HL-60 (cell line): ENCODE measurements around the gene SLC12A7.

Experiments
- DNase-seq, 2 experiments: peaks; one replicate each; pipeline ENCODE4 v3.0.0-alpha.2; 2010 to 2020; ENCODE audit warnings: low read depth in 1 of 2, low spot score in 1 of 2
- H3K27ac ChIP-seq: fragments of 250-450 bp; sonication (Bioruptor Pico); replicated peaks from 2 replicates; pipeline ENCODE4 v1.5.1; 2020; ENCODE audit warnings: mild to moderate bottlenecking, moderate library complexity
- H3K27me3 ChIP-seq: fragments of 250-450 bp; sonication (Bioruptor Pico); 2 replicates; pipeline ENCODE4 v1.5.1; 2021; ENCODE audit warnings: mild to moderate bottlenecking, moderate library complexity; ENCODE audit not compliant: insufficient read depth, poor library complexity, severe bottlenecking
- H3K4me3 ChIP-seq: replicated peaks from 2 replicates; pipeline ENCODE4 v1.5.1; 2011; ENCODE audit warnings: mild to moderate bottlenecking, control low read depth, low read length; ENCODE audit not compliant: insufficient read depth
- CTCF ChIP-seq: IDR thresholded peaks from one replicate; pipeline ENCODE4 v1.5.1; 2011; ENCODE audit warnings: low read length, control low read depth, inconsistent platforms; ENCODE audit not compliant: insufficient read depth
- GABPA ChIP-seq: IDR thresholded peaks from 2 replicates; pipeline ENCODE4 v1.6.1; 2012; ENCODE audit warnings: low read depth
- POLR2AphosphoS5 ChIP-seq: IDR thresholded peaks from 2 replicates; pipeline ENCODE4 v1.6.1; 2012; ENCODE audit warnings: low read depth
- SPI1 ChIP-seq: IDR thresholded peaks from 2 replicates; pipeline ENCODE4 v1.6.1; 2012; ENCODE audit warnings: low read depth, mild to moderate bottlenecking, borderline replicate concordance
- TF ChIP-seq, protein P1 (sequence below): IDR thresholded peaks from 2 replicates; pipeline ENCODE4 v1.6.1; 2012; ENCODE audit warnings: low read depth; ENCODE audit not compliant: insufficient replicate concordance

SLC12A7 gene

DNA sequence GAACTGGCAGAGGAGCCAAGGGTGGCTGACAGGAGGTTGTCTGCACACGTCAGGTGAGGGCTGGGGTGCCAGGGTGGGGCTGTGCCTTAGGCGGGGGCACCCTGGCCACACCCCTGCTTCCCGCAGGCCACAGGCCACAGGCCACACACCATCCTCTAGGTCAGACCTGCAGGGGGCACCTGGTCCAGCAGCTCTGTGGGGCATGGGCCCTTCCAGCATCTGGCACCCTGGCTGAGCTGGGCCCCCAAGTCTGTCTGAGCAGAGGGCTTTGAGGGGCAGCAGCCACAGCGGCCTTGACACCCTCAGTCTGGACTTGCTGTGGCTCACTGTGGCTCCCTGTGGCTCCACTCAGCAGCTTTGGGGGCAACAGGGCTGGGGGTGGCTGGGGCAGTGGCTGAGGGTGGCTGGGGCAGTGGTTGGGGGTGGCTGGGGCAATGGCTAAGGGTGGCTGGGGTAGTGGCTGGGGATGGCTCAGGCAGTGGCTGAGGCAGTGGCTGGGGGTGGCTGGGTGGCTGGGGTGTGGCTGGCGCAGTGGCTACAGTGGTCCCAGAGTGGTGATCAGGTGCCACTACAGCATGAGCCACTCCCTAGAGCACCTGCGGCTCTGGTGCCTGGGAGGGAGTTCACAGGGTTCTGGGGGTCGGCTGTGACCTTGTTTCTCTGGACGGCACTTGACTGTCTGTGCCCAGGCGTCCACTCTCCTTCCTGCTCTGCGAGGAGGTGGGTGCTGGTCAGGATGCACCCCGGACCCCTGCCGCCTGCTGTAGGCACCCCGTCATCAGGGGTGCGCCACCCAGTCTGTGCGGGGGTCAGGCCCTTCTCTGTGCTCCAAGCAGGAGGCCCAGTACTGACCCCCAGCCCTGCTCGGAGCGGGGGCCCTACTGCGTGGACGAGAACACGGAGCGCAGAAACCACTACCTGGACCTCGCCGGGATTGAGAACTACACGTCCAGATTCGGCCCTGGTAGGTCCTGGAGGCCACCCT lies 76.2 kb downstream of the SLC12A7 start:
- no peak for DNase-seq
- H3K4me3 ChIP-seq = no peak overlapping the region
- no peak overlapping the region for H3K27ac ChIP-seq
- no peak for TF ChIP-seq POLR2AphosphoS5
- TF ChIP-seq, protein P1, sequence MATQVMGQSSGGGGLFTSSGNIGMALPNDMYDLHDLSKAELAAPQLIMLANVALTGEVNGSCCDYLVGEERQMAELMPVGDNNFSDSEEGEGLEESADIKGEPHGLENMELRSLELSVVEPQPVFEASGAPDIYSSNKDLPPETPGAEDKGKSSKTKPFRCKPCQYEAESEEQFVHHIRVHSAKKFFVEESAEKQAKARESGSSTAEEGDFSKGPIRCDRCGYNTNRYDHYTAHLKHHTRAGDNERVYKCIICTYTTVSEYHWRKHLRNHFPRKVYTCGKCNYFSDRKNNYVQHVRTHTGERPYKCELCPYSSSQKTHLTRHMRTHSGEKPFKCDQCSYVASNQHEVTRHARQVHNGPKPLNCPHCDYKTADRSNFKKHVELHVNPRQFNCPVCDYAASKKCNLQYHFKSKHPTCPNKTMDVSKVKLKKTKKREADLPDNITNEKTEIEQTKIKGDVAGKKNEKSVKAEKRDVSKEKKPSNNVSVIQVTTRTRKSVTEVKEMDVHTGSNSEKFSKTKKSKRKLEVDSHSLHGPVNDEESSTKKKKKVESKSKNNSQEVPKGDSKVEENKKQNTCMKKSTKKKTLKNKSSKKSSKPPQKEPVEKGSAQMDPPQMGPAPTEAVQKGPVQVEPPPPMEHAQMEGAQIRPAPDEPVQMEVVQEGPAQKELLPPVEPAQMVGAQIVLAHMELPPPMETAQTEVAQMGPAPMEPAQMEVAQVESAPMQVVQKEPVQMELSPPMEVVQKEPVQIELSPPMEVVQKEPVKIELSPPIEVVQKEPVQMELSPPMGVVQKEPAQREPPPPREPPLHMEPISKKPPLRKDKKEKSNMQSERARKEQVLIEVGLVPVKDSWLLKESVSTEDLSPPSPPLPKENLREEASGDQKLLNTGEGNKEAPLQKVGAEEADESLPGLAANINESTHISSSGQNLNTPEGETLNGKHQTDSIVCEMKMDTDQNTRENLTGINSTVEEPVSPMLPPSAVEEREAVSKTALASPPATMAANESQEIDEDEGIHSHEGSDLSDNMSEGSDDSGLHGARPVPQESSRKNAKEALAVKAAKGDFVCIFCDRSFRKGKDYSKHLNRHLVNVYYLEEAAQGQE = no peak
- no peak for TF ChIP-seq SPI1
- no peak for TF ChIP-seq CTCF
- no peak for TF ChIP-seq GABPA
- H3K27me3 ChIP-seq = no peaks in the 10 kb centered on the region

DNA sequence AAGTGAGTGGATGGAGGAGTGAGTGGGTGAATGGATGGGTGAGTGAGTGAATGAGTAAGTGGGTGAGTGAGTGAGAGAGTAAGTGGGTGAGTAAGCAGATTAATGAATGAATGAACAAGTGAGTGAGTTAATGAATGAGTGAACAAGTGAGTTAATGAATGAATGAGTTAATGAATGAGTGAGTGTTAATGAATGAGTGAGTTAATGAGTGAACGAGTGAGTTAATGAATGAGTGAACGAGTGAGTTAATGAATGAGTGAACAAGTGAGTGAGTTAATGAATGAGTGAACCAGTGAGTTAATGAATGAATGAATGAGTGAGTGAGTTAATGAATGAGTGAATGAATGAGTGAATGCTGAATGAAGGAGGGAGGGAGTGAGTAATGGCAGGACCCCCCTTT lies 76.9 kb downstream of the SLC12A7 start:
- no peak for DNase-seq
- H3K27ac ChIP-seq = no peak overlapping the region
- no peak overlapping the region for H3K4me3 ChIP-seq
- TF ChIP-seq, protein P1 = no peak
- TF ChIP-seq SPI1 = no peak
- TF ChIP-seq GABPA = no peak
- no peak for TF ChIP-seq CTCF
- no peak for TF ChIP-seq POLR2AphosphoS5
- no peaks in the 10 kb centered on the region for H3K27me3 ChIP-seq

DNA sequence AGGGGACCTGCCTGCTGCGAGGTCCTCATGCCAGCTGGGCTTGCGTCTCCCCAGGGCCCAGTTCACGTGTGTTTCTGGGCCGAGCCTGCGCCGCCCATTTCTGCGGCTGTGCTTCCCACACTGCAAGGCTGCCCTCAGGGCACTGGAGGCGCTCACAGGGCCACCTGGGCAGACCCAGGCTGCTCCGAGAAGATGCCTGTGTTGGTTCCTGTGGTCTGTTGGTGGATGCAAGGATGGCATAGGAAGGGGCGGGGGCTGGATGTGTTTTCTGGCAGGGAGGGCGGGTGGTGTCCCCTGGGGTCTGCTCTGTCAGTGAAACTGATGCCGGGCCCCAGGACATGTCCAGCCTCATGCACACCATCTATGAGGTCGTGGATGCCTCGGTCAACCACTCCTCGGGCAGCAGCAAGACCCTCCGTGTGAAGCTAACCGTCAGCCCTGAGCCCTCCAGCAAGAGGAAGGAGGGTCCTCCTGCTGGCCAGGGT lies 77.4 kb downstream of the SLC12A7 start:
- no peaks in the 10 kb centered on the region for H3K27me3 ChIP-seq
- no peak overlapping the region for H3K4me3 ChIP-seq
- DNase-seq = no peak
- TF ChIP-seq, protein P1 = no peak
- TF ChIP-seq POLR2AphosphoS5 = no peak
- TF ChIP-seq GABPA = no peak
- TF ChIP-seq SPI1 = no peak
- TF ChIP-seq CTCF = no peak
- no peak overlapping the region for H3K27ac ChIP-seq
